ENCODE measurements around the gene PLOD1. TPM values are rescaled to one million over a fixed set of nuclear protein-coding genes. Genes with fewer than 3 reads are reported as not detected.
"Not testable (repeated sequence)": the region's sequence is repeated elsewhere in the genome, so short reads cannot be mapped to it uniquely, and the experiment has no call there.

The PLOD1 gene
- total and polyA plus RNA-seq, 2 of the 13 experiments (the other 11 are each of a cell fraction or from before 2014, with no cell fraction given): 70.1 to 318 TPM

- intact Hi-C loops (cut with micrococcal nuclease; ENCODE audit: unreplicated experiment): loop anchor here (5.0 kb wide), 1 partner anchor 457 kb away; no protein-coding TSS in a partner anchor
- CTCF ChIA-PET (ENCODE audit: low intra/inter-chr PET ratio, low total read pairs); H3K9me3 ChIP-seq (ENCODE audit: low read length); in situ Hi-C loops (cut with HindIII; ENCODE audit: extremely low pct_ligation_motif_present, low pct_unique_long_range_greater_than_20kb); BruUV-seq (replicated peaks); DNase-seq (ENCODE audit: low spot score); H3K27me3 ChIP-seq (ENCODE audit: control insufficient read depth in 1 of 2, insufficient read depth in 2 of 2, low read length in 2 of 2); H2AFZ ChIP-seq (ENCODE audit: low read length): not testable (repeated sequence)
- Histone ChIP-seq H3K4me3 (replicated peaks in 1 of 3; ENCODE audit: insufficient read depth in 1 of 3, low read depth in 2 of 3, low read length in 3 of 3) (peak overlapping the region; percentile 66 to 79 (median 70)), H3K27ac (ENCODE audit: extremely low read length, insufficient read depth, low read length) (peak overlapping the region; percentile 75), H3K9ac (ENCODE audit: insufficient read depth, low read depth, low read length) (peak overlapping the region; percentile 78), H3K4me2 (ENCODE audit: low read depth, low read length) (peak overlapping the region; percentile 93), H3K4me1 (ENCODE audit: insufficient read depth, low read length) (peaks cover 77% of the 10 kb centered on the region), H4K20me1 (ENCODE audit: insufficient read depth, low read length) (peaks cover 27% of the 10 kb centered on the region), H3K79me2 (ENCODE audit: insufficient read depth, low read length) (peaks cover 47% of the 10 kb centered on the region), H3K36me3 (replicated peaks in 1 of 2; ENCODE audit: control insufficient read depth in 1 of 2, insufficient read depth in 2 of 2, low read length in 2 of 2) (peaks cover 13 to 27% of the 10 kb centered on the region in 2 experiments; a peak in 4 of 5 replicates)
- FAIRE-seq: peak; percentile 88
- POLR2A ChIA-PET: interaction anchor here (3.3 to 9.1 kb wide), 2 partner anchors 14 to 55 kb away, joined by 17 to 178 read pairs; partner anchors contain the start of gene MFN2
- ATAC-seq: peak; percentile 89
- 11% methylated on average over 4 of the region's 54 CpGs for WGBS (ENCODE audit: low lambda C conversion rate)
- TF ChIP-seq ZBTB7B (CRISPR knock-in tag; IDR thresholded peaks at IDR 0.05): 0 out of 2 replicates have a peak, but pooled peaks have one; percentile 29
- TF ChIP-seq, protein P1, sequence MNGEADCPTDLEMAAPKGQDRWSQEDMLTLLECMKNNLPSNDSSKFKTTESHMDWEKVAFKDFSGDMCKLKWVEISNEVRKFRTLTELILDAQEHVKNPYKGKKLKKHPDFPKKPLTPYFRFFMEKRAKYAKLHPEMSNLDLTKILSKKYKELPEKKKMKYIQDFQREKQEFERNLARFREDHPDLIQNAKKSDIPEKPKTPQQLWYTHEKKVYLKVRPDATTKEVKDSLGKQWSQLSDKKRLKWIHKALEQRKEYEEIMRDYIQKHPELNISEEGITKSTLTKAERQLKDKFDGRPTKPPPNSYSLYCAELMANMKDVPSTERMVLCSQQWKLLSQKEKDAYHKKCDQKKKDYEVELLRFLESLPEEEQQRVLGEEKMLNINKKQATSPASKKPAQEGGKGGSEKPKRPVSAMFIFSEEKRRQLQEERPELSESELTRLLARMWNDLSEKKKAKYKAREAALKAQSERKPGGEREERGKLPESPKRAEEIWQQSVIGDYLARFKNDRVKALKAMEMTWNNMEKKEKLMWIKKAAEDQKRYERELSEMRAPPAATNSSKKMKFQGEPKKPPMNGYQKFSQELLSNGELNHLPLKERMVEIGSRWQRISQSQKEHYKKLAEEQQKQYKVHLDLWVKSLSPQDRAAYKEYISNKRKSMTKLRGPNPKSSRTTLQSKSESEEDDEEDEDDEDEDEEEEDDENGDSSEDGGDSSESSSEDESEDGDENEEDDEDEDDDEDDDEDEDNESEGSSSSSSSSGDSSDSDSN (CRISPR knock-in tag; IDR thresholded peaks at IDR 0.05): peak; percentile 23
- peak; percentile 45; the same call in 1 of the 2 replicates for TF ChIP-seq SAP130 (CRISPR knock-in tag; IDR thresholded peaks at IDR 0.05; ENCODE audit: low read depth)
- TF ChIP-seq RBFOX2 (IDR thresholded peaks at IDR 0.05; ENCODE audit: low read depth, low read length): 0 out of 2 replicates have a peak, but pooled peaks have one; percentile 64
- TF ChIP-seq HNF4A (CRISPR knock-in tag; IDR thresholded peaks at IDR 0.05): peak; percentile 40; the same call in 1 of the 2 replicates
- 0 out of 2 replicates have a peak, but pooled peaks have one; percentile 21 for TF ChIP-seq MXD1 (CRISPR knock-in tag; IDR thresholded peaks at IDR 0.05)
- peak; percentile 42; the same call in 1 of the 2 replicates for TF ChIP-seq ZNF687 (CRISPR knock-in tag; IDR thresholded peaks at IDR 0.05)
- peak; percentile 59 for TF ChIP-seq PHF8 (CRISPR knock-in tag; IDR thresholded peaks at IDR 0.05)
- peak; percentile 33 to 37; a peak in 2 of 4 replicates for TF ChIP-seq POLR2A (IDR thresholded peaks at IDR 0.05; ENCODE audit: insufficient read depth in 1 of 2, low read depth in 2 of 2, low read length in 2 of 2)
- TF ChIP-seq GABPB1 (CRISPR knock-in tag; IDR thresholded peaks at IDR 0.05): peak; percentile 20; the same call in 1 of the 2 replicates
- TF ChIP-seq, protein P2, sequence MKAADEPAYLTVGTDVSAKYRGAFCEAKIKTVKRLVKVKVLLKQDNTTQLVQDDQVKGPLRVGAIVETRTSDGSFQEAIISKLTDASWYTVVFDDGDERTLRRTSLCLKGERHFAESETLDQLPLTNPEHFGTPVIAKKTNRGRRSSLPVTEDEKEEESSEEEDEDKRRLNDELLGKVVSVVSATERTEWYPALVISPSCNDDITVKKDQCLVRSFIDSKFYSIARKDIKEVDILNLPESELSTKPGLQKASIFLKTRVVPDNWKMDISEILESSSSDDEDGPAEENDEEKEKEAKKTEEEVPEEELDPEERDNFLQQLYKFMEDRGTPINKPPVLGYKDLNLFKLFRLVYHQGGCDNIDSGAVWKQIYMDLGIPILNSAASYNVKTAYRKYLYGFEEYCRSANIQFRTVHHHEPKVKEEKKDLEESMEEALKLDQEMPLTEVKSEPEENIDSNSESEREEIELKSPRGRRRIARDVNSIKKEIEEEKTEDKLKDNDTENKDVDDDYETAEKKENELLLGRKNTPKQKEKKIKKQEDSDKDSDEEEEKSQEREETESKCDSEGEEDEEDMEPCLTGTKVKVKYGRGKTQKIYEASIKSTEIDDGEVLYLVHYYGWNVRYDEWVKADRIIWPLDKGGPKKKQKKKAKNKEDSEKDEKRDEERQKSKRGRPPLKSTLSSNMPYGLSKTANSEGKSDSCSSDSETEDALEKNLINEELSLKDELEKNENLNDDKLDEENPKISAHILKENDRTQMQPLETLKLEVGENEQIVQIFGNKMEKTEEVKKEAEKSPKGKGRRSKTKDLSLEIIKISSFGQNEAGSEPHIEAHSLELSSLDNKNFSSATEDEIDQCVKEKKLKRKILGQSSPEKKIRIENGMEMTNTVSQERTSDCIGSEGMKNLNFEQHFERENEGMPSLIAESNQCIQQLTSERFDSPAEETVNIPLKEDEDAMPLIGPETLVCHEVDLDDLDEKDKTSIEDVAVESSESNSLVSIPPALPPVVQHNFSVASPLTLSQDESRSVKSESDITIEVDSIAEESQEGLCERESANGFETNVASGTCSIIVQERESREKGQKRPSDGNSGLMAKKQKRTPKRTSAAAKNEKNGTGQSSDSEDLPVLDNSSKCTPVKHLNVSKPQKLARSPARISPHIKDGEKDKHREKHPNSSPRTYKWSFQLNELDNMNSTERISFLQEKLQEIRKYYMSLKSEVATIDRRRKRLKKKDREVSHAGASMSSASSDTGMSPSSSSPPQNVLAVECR (CRISPR knock-in tag; IDR thresholded peaks at IDR 0.05; ENCODE audit: borderline replicate concordance): peak; percentile 32; the same call in 1 of the 2 replicates
These were observed 9.2 kb upstream of the PLOD1 start for GRCh38 chr1:11925196-11925937.
